Hepatocyte (in vitro differentiated cells): ENCODE results near the gene ARID2. TPM values are rescaled to one million over a fixed set of nuclear protein-coding genes. Genes with fewer than 3 reads are reported as not detected.

Experiments used
- DNase-seq: peaks from one replicate; pipeline ENCODE4 v3.0.0-alpha.2; 2016; ENCODE audit warnings: low spot score
- H2AFZ ChIP-seq: fragments of 200-600 bp; sonication (generic); 2 replicates; pipeline ENCODE4 v1.6.0; 2016; ENCODE audit warnings: antibody characterized with exemption, mild to moderate bottlenecking
- H3K27ac ChIP-seq: fragments of 200-600 bp; sonication (generic); 2 replicates; pipeline ENCODE4 v1.5.1; 2016; ENCODE audit warnings: mild to moderate bottlenecking
- H3K27me3 ChIP-seq: fragments of 200-600 bp; sonication (generic); 2 replicates; pipeline ENCODE4 v1.6.1; 2016
- H3K36me3 ChIP-seq: fragments of 200-600 bp; sonication (generic); replicated peaks from 2 replicates; pipeline ENCODE4 v1.5.1; 2016; ENCODE audit warnings: low read depth; ENCODE audit not compliant: insufficient read depth
- H3K4me1 ChIP-seq: fragments of 200-600 bp; sonication (generic); 2 replicates; pipeline ENCODE4 v1.5.1; 2016; ENCODE audit warnings: mild to moderate bottlenecking, moderate library complexity; ENCODE audit not compliant: insufficient read depth
- H3K4me2 ChIP-seq: fragments of 200-600 bp; sonication (generic); 2 replicates; pipeline ENCODE4 v1.6.0; 2016
- H3K4me3 ChIP-seq: fragments of 200-600 bp; sonication (generic); 2 replicates; pipeline ENCODE4 v1.5.1; 2016; ENCODE audit warnings: mild to moderate bottlenecking
- H3K79me2 ChIP-seq: fragments of 200-600 bp; sonication (generic); 2 replicates; pipeline ENCODE4 v1.6.0; 2017; ENCODE audit warnings: mild to moderate bottlenecking
- H3K9me2 ChIP-seq: fragments of 200-600 bp; sonication (generic); replicated peaks from 2 replicates; pipeline ENCODE4 v1.6.0; 2017; ENCODE audit warnings: mild to moderate bottlenecking; ENCODE audit not compliant: insufficient read depth
- H3K9me3 ChIP-seq: fragments of 200-600 bp; sonication (generic); 2 replicates; pipeline ENCODE4 v1.5.1; 2016; ENCODE audit warnings: low read depth, mild to moderate bottlenecking
- H4K20me1 ChIP-seq: fragments of 200-600 bp; sonication (generic); 2 replicates; pipeline ENCODE4 v1.6.0; 2016; ENCODE audit warnings: mild to moderate bottlenecking; ENCODE audit not compliant: insufficient read depth, poor library complexity, severe bottlenecking
- EZH2 ChIP-seq: fragments of 200-600 bp; sonication (generic); IDR thresholded peaks from 2 replicates; pipeline ENCODE4 v1.6.1; 2016; ENCODE audit warnings: antibody characterized with exemption, mild to moderate bottlenecking, borderline replicate concordance
- EZH2phosphoT487 ChIP-seq: fragments of 200-600 bp; sonication (generic); IDR thresholded peaks from one replicate; pipeline ENCODE4 v1.6.1; 2018; ENCODE audit warnings: antibody characterized with exemption, mild to moderate bottlenecking, low read depth, moderate library complexity; ENCODE audit not compliant: unreplicated experiment, severe bottlenecking
- WGBS: methylation state at CpG from one replicate; pipeline ENCODE4 v1.1.6; 2016; ENCODE audit warnings: low lambda C conversion rate; ENCODE audit errors: missing lambda C conversion rate; 5-methylcytosine and 5-hydroxymethylcytosine counted together
- polyA plus RNA-seq: library from polyadenylated mRNA; unstranded; fragments of >200 nt; fragmentation: Nextera tagmentation; extraction: Ambion mirVana; gene quantifications from 2 replicates; pipeline ENCODE4 v1.2.1, GENCODE V29; 2016
- total RNA-seq: library from RNA; depleted of rRNA; stranded (reverse); fragments of >200 nt; gene quantifications from 2 replicates; pipeline ENCODE4 v1.2.3, GENCODE V29; 2014
- TF ChIP-seq, protein P1 (sequence below): fragments of 200-600 bp; sonication (generic); IDR thresholded peaks from 2 replicates; pipeline ENCODE4 v1.5.1; 2016; ENCODE audit warnings: antibody characterized with exemption, mild to moderate bottlenecking; ENCODE audit not compliant: poor library complexity

Gene ARID2
- total and polyA plus RNA-seq, 2 experiments from 2014 or later, result 11.9 to 29.7 TPM

DNA sequence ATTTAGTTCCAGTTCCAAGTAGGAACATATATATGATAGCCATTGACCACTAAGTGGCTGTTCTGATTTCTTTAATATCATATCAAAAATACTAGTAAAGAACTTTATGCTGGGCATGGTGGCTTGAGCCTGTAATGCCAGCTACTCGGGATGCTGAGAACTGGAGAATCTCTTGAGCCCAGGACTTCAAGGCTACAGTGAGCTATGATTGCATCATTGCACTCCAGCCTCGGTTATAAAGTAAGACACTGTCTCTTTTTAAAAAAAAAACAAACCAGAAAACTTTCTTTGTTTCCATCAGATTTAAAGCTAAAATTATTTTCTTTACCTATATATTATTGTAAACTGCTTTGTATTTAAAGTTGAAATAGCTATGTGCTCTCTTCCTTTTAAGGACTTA lies 133.8 kb downstream of the ARID2 start:
- H4K20me1 ChIP-seq, result no peaks in the 10 kb centered on the region
- TF ChIP-seq EZH2 (no peak), EZH2phosphoT487 (no peak)
- TF ChIP-seq, protein P1, sequence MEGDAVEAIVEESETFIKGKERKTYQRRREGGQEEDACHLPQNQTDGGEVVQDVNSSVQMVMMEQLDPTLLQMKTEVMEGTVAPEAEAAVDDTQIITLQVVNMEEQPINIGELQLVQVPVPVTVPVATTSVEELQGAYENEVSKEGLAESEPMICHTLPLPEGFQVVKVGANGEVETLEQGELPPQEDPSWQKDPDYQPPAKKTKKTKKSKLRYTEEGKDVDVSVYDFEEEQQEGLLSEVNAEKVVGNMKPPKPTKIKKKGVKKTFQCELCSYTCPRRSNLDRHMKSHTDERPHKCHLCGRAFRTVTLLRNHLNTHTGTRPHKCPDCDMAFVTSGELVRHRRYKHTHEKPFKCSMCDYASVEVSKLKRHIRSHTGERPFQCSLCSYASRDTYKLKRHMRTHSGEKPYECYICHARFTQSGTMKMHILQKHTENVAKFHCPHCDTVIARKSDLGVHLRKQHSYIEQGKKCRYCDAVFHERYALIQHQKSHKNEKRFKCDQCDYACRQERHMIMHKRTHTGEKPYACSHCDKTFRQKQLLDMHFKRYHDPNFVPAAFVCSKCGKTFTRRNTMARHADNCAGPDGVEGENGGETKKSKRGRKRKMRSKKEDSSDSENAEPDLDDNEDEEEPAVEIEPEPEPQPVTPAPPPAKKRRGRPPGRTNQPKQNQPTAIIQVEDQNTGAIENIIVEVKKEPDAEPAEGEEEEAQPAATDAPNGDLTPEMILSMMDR, result no peak
- no peaks in the 10 kb centered on the region for H3K27me3 ChIP-seq
- no peak for DNase-seq
- 83% methylated on average over 2 of the region's 2 CpGs for WGBS
- no peaks in the 10 kb centered on the region for H3K4me1 ChIP-seq
- H2AFZ ChIP-seq, result no peak overlapping the region
- H3K4me2 ChIP-seq, result no peak overlapping the region
- no peak overlapping the region for H3K4me3 ChIP-seq
- H3K27ac ChIP-seq, result no peak overlapping the region
- H3K36me3 ChIP-seq, result no peaks in the 10 kb centered on the region
- H3K9me3 ChIP-seq, result no peaks in the 10 kb centered on the region
- H3K9me2 ChIP-seq, result no peaks in the 10 kb centered on the region
- H3K79me2 ChIP-seq, result no peaks in the 10 kb centered on the region

DNA sequence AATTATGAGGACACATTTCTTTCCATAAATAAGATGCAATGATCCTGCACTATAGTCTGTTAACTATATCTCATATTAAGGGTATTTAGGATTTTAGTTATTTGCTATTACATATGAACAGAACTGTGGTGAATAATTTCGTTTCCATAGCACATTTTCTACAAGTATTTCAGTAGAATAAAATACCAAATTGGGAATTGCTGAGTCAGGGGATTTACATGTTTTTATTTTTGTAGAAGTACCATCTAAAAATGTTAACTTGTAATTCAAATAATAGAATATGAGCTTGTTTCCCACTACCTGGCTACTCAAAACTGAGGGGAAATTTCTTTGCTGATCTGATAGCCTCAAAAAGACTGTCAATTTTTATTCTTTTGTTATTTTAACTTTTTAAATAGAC lies 136.8 kb downstream of the ARID2 start:
- Histone ChIP-seq H3K9me2 (no peaks in the 10 kb centered on the region), H3K27me3 (no peaks in the 10 kb centered on the region), H3K79me2 (peaks cover 6% of the 10 kb centered on the region), H3K4me1 (no peaks in the 10 kb centered on the region), H3K9me3 (no peaks in the 10 kb centered on the region), H3K36me3 (no peaks in the 10 kb centered on the region), H3K4me2 (no peak overlapping the region), H3K4me3 (no peak overlapping the region), H4K20me1 (no peaks in the 10 kb centered on the region), H2AFZ (no peak overlapping the region), H3K27ac (no peak overlapping the region)
- TF ChIP-seq EZH2phosphoT487 (no peak), EZH2 (no peak)
- TF ChIP-seq, protein P1, result no peak
- no peak for DNase-seq
- WGBS, result 93% methylated on average over 1 of the region's 1 CpG

DNA sequence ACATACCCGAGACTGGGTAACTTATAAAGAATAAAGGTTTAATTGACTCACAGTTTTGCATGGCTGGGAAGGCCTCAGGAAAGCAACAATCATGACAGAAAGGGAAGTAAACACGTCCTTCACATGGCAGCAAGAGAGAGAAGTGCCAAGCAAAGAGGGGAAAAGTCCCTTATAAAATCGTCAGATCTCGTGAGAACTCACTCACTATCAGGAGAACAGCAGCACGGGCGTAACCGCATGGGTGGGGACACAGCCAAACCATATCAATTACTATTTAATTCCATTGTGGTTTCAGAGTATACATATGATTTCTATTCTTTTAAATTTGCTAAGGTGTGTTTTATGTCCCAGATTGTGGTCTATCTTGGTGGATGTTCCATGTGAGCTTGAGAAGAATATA lies 142.9 kb downstream of the ARID2 start:
- no peaks in the 10 kb centered on the region for H3K9me3 ChIP-seq
- no peak for DNase-seq
- H3K9me2 ChIP-seq, result no peaks in the 10 kb centered on the region
- no peaks in the 10 kb centered on the region for H3K27me3 ChIP-seq
- peaks cover 8% of the 10 kb centered on the region for H3K79me2 ChIP-seq
- no peaks in the 10 kb centered on the region for H3K4me1 ChIP-seq
- H3K4me3 ChIP-seq, result no peak overlapping the region
- TF ChIP-seq, protein P1, result no peak
- TF ChIP-seq EZH2 (no peak), EZH2phosphoT487 (no peak)
- H4K20me1 ChIP-seq, result no peaks in the 10 kb centered on the region
- H3K27ac ChIP-seq, result no peak overlapping the region
- WGBS, result 95% methylated on average over 7 of the region's 7 CpGs
- no peaks in the 10 kb centered on the region for H3K36me3 ChIP-seq
- H3K4me2 ChIP-seq, result no peak overlapping the region
- no peak overlapping the region for H2AFZ ChIP-seq

DNA sequence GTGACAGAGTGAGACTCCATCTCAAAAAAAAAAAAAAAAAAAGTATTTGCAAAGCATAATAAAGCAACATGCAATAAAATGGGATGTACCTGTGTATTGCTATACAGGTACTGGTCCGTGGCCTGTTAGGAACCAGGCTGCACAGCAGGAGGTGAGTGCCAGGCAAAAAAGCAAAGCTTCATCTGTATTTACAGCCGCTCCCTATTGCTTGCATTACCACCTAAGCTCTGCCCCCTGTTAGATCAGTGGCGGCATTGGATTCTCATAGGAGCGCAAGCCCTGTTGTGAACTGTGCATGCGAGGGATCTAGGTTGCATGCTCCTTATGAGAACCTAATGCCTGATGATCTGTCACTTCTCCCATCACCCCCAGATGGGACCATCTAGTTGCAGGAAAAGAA lies 147.6 kb downstream of the ARID2 start:
- Histone ChIP-seq H2AFZ (no peak overlapping the region), H3K27me3 (no peaks in the 10 kb centered on the region), H3K36me3 (no peaks in the 10 kb centered on the region), H3K4me3 (no peak overlapping the region), H3K27ac (no peak overlapping the region), H3K4me2 (no peak overlapping the region), H4K20me1 (no peaks in the 10 kb centered on the region), H3K9me2 (no peaks in the 10 kb centered on the region), H3K4me1 (peaks cover 22% of the 10 kb centered on the region), H3K9me3 (no peaks in the 10 kb centered on the region), H3K79me2 (peaks cover 3% of the 10 kb centered on the region)
- WGBS, result 95% methylated on average over 5 of the region's 5 CpGs
- no peak for DNase-seq
- no peak for TF ChIP-seq EZH2
- TF ChIP-seq, protein P1, result no peak
- TF ChIP-seq EZH2phosphoT487, result no peak
